Hepatocyte (in vitro differentiated cells): ENCODE results near the gene SMIM35.

Experiments used
- EZH2 ChIP-seq: fragments of 200-600 bp; sonication (generic); IDR thresholded peaks from 2 replicates; pipeline ENCODE4 v1.6.1; 2016; ENCODE audit warnings: antibody characterized with exemption, mild to moderate bottlenecking, borderline replicate concordance
- EZH2phosphoT487 ChIP-seq: fragments of 200-600 bp; sonication (generic); IDR thresholded peaks from one replicate; pipeline ENCODE4 v1.6.1; 2018; ENCODE audit warnings: antibody characterized with exemption, mild to moderate bottlenecking, low read depth, moderate library complexity; ENCODE audit not compliant: unreplicated experiment, severe bottlenecking
- TF ChIP-seq, protein P1 (sequence below): fragments of 200-600 bp; sonication (generic); IDR thresholded peaks from 2 replicates; pipeline ENCODE4 v1.5.1; 2016; ENCODE audit warnings: antibody characterized with exemption, mild to moderate bottlenecking; ENCODE audit not compliant: poor library complexity

DNA sequence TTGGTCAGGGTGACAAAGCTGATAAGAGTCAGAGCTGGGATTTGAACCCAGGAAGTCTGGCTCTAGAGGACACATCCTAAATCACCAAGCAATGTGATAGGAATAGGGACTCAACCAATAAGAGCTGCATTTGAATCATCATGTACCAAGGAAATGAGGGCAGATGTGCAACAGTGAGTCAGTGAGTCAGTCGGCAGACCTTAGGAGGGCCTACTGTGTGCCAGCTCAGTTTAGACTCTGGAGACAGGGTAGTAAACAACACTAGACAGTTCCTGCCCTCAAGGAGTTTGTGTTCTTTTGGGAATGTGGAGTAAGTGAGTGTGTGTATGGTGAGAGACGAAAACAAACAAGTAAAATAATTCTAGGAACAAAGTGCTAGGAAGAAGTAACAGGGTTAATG, 89.4 kb downstream of the SMIM35 start:
- TF ChIP-seq, protein P1, sequence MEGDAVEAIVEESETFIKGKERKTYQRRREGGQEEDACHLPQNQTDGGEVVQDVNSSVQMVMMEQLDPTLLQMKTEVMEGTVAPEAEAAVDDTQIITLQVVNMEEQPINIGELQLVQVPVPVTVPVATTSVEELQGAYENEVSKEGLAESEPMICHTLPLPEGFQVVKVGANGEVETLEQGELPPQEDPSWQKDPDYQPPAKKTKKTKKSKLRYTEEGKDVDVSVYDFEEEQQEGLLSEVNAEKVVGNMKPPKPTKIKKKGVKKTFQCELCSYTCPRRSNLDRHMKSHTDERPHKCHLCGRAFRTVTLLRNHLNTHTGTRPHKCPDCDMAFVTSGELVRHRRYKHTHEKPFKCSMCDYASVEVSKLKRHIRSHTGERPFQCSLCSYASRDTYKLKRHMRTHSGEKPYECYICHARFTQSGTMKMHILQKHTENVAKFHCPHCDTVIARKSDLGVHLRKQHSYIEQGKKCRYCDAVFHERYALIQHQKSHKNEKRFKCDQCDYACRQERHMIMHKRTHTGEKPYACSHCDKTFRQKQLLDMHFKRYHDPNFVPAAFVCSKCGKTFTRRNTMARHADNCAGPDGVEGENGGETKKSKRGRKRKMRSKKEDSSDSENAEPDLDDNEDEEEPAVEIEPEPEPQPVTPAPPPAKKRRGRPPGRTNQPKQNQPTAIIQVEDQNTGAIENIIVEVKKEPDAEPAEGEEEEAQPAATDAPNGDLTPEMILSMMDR, result no peak
- no peak for TF ChIP-seq EZH2
- no peak for TF ChIP-seq EZH2phosphoT487
